GM12872 (cell line): ENCODE measurements around the gene COL25A1.

Source experiments
- CTCF ChIP-seq: IDR thresholded peaks from 3 replicates; pipeline ENCODE4 v1.5.1; 2011; ENCODE audit warnings: low read depth, mild to moderate bottlenecking, low read length, moderate library complexity; ENCODE audit not compliant: insufficient read depth

The COL25A1 gene

DNA sequence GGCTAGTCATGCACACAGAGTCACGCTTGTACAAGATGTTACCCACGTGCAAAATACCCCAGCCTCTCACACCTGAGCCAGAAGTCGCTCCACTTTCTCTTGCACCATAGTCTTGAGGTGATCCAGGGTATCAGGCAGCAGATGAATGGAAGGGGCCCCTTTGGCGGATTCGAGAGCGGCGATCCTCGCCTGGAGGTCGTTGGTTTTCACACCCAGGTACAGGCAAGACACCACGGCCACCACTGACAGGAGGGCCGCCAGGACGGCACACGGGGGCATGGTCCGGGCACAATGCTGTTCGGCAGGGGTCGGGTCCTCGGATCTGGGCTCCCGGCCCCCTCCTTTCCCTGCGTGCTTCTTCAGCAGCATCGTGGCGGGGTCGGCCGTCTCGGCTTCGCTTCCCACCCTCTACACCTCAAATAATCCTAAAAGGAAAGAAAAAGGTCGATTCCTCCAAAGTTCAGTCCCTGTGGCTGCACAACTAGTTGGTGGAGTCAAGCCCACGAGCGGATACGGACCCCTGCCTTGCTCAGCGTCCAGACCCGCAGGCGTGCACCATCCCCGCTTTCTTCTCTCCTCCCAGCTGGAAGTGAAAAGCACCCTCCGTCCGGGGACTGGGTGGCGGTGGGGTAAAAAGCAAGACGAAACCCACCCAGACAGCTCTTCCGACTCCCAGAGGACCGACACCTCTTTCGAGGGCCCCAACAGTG is 652 bp downstream of the COL25A1 start:
- no peak for TF ChIP-seq CTCF

DNA sequence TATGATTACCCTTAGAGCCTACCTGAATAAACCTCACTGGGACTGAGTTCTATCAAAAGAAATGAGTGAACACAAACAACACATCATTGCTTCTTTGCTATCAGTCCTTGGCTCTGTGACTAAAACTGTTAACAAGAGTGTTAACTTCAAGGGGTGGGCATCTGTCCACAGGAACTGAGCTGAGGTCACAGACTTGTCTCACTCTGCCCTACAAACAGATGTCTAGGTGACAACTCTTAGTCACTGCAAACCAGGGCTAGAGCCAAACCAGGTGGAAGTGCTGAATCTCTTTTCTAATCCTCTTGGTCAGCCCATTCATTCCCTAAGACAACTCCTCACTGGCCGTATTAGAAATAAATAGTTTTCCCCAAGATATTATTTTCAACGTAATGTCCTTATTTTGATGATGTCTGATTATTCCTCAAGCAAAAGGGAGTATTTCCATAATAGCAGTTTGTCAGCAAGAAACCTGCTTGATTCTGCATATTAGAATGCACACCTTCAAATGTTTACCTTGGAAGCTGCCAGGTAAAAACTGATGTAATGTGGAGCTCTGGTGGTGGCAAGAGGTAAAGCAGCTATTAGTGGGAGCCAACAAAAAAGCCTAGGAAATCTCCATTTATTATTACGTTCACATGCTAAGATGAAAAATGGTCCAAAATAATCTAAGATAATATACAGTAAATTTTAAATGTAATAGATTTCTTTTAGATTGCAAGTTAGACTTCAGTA is 4.0 kb downstream of the COL25A1 start:
- peak; percentile 52; the same call in 2 of the 3 replicates for TF ChIP-seq CTCF

- TF ChIP-seq CTCF = no peak
These were observed 5.9 kb downstream of the COL25A1 start for GRCh38 chr4:109296527-109296926.

DNA sequence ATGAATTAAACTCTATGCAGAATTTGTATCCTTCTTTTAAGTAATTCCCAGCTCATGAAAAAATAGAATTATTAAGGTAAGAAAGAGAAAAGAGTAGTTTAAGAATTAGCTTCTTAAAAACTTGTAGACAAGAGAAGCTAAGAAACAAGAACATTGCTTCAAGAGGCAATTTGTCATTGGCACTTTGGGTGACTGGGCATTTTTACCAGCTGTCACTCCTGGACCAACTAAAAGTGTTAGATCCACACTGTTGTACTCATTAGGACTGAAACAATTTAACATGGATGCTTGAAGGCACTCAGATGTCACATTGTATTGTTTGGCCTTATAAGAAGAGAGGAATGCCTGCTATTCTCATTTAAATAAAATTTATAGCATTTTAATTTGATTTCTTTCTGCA is 7.4 kb downstream of the COL25A1 start:
- TF ChIP-seq CTCF = no peak

GRCh38 chr4:109294468-109295020 is 7.9 kb downstream of the COL25A1 start:
- TF ChIP-seq CTCF = no peak

- TF ChIP-seq CTCF = peak; percentile 72
These were observed 8.5 kb downstream of the COL25A1 start for GRCh38 chr4:109294006-109294405.

GRCh38 chr4:109291707-109292238 is 10.7 kb downstream of the COL25A1 start:
- no peak for TF ChIP-seq CTCF
